Sigmoid colon (tissue), 3 donors: ENCODE results near the gene KLHL10.

Experiments
- POLR2A ChIP-seq, 2 donors: fragments of 450-650 bp; IDR thresholded peaks; one replicate each; pipeline ENCODE4 v1.6.1; 2016; ENCODE audit warnings: antibody characterized with exemption in 2 of 2, mild to moderate bottlenecking in 2 of 2, moderate library complexity in 2 of 2
- TF ChIP-seq, protein P1 (sequence below), 4 experiments: fragments of 450-650 bp in 3 of 4; fragments of 200-600 bp in 1 of 4; IDR thresholded peaks; one replicate each; pipeline ENCODE4 v1.5.1; 2016 to 2019; ENCODE audit warnings: antibody characterized with exemption in 4 of 4, mild to moderate bottlenecking in 3 of 4, moderate library complexity in 2 of 4

DNA sequence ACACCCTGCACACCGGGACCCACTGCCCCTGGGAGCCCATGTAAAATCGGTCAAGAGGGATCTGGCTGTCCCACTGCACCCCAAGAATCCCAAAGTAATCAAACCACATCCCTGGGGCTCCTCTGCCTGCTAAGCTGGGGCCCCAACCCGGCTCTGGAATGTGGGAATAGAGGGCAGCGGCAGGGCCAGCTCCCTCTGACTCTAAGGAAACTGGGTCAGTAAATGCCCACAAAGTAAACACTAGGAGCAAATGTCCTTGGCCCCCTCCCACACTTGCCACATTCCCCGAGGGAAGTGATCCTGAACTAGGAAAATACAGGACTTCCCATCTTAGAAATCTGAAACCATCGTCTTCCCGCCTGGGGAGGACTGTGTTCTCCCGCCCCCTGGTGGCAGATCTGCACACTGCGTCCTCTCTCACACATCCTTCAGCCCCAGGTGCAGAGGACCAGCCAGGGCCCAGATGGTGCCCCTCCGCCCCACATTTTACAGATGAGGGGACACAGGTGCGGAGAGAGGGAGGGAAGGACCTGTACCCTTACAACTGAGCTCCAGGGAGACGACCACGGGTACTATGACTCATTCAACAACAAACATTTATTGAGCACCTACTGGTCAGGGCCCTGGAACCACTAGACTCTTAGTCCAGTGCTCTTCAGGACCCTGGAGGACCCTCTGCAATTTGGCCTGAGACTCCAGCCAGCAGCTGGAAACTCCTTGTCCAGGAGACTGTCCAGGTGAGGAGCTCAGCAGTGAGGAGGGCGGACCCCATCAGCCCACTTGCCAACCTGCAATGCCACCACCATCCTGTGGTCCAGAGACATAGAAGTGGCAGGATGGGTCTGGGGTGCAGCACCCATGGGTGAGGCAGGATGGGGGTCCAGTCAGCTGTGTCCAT is 36.0 kb upstream of the KLHL10 start:
- TF ChIP-seq POLR2A (IDR thresholded peaks at IDR 0.05), result no peak
- TF ChIP-seq, protein P1, sequence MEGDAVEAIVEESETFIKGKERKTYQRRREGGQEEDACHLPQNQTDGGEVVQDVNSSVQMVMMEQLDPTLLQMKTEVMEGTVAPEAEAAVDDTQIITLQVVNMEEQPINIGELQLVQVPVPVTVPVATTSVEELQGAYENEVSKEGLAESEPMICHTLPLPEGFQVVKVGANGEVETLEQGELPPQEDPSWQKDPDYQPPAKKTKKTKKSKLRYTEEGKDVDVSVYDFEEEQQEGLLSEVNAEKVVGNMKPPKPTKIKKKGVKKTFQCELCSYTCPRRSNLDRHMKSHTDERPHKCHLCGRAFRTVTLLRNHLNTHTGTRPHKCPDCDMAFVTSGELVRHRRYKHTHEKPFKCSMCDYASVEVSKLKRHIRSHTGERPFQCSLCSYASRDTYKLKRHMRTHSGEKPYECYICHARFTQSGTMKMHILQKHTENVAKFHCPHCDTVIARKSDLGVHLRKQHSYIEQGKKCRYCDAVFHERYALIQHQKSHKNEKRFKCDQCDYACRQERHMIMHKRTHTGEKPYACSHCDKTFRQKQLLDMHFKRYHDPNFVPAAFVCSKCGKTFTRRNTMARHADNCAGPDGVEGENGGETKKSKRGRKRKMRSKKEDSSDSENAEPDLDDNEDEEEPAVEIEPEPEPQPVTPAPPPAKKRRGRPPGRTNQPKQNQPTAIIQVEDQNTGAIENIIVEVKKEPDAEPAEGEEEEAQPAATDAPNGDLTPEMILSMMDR (IDR thresholded peaks at IDR 0.05), result peak; percentile 83 to 97 (median 96)
